Stimulated activated CD4-positive, alpha-beta T cell treated with anti-CD3 and anti-CD28 coated beads, Interleukin-15, amount 100 ng/mL, for 48 hours (primary cell): ENCODE measurements around the gene CNTNAP2.

ENCODE experiments used
- DNase-seq, 2 donors: peaks; one replicate each; pipeline ENCODE4 v3.0.0-alpha.2; 2020; ENCODE audit warnings: low read depth in 2 of 2

CNTNAP2 gene

GRCh38 chr7:146768957-146769356 lies 652.4 kb downstream of the CNTNAP2 start:
- no peak for DNase-seq

GRCh38 chr7:146772601-146773000 lies 656.0 kb downstream of the CNTNAP2 start:
- no peak for DNase-seq

DNA sequence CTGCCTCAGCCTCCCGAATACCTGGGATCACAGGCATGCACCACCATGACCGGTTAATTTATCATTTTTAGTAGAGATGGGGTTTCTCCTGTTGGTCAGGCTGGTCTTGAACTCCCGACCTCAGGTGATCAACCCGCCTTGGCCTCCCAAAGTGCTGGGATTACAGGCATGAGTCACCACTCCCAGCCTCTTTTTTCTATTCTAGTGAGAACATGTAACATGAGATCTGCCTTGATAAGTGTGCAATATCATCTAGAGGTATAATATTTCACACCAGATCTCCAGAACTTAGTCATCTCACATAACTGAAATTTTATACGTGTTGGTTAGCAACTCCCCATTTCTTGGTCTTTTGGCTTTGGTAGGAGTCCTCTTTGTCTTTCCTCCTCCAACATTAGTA lies 656.9 kb downstream of the CNTNAP2 start:
- DNase-seq: no peak

GRCh38 chr7:146781352-146782116 lies 664.9 kb downstream of the CNTNAP2 start:
- DNase-seq: no peak

DNA sequence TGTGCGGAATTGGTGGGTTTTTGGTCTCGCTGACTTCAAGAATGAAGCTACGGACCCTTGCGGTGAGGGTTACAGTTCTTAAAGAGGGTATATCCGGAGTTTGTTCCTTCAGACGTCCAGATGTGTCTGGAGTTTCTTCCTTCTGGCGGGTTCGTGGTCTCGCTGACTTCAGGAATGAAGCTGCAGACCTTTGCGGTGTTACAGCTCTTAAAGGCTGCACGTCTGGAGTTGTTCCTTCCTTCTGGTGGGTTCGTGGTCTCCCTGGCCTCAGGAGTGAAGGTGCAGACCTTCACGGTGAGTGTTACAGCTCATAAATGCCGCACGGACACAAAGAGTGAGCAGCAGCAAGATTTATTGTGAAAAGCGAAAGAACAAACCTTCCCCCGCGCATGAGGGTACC lies 670.7 kb downstream of the CNTNAP2 start:
- no peak for DNase-seq

DNA sequence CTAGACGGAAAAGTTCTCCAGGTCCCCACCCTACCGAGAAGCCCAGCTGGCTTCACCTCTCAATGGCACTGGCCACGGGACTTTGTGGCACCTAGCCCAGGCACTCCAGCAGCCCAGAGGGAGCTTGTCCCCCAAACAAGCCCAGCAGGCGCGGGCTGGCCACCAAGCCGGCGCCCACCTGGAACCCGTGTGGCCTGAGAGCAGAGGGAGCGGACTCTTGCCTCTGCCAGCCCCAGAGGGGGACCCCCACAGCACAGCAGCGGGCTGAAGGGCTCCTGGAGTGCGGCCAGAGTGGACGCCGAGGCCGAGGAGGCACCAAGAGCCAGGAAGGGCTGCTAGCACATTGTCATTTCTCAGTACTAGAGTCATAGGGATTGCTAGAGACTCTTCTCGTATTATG lies 671.4 kb downstream of the CNTNAP2 start:
- no peak for DNase-seq

DNA sequence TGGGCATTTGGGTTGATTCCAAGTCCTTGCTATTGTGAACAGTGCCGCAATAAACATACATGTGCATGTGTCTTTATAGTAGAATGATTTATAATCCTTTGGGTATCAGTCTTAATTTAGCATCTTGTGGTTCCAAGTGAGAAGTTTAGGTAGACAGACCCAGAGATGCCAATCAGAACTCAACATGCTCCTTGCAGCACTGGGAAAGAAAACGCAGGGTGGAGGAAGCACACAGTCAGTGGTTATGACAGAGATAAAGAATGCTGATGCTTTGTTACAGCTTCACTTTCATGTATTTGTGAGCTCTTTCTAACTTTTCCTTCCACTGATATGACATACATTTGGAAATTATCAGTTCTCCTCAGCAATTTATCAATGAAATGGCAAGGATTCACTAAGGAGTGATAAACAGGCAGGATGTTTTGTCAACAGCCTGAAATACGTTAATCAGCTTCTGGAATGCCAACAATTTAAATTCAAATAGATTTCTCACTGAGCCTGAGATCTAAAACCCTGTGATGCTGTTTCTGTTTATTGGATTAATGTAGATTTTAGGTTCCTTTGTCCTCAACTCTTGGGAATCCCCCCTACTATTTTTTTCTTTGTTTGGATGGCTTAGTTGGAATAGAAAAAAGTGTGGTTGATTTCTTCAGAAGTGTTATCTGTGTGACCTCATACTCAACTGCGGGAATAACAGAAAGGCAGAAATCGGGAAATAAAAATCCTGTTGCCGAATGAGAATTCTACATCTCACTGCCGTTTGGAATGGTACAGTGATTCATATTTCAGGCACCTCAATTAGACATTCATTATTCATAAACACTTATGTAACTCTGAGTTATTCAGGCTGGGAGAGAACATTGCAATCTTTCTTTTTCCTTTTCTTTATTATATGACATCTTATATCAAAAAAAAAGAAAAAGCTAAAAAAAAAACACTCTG lies 675.0 kb downstream of the CNTNAP2 start:
- no peak for DNase-seq

DNA sequence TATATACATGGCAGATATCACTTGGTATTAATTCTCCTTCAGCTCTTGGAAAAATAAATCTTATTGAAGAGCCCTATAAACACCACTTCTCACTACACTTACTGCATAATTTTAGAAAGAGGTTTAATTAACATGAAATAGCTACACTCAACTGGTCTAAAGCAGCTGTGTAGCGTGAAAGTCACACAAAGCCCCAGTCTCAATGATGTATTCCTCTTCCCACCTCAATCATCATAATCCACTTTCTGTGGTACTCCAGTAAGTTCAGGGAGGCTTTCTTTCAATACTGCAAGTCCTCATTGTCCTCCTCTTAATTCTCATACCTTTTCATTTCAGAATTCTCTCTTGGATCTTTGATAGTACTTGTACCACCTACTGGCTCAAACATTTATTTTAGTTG lies 688.0 kb downstream of the CNTNAP2 start:
- DNase-seq: no peak

- DNase-seq: no peak
Observed at GRCh38 chr7:146805082-146805481, 688.5 kb downstream of the CNTNAP2 start.

DNA sequence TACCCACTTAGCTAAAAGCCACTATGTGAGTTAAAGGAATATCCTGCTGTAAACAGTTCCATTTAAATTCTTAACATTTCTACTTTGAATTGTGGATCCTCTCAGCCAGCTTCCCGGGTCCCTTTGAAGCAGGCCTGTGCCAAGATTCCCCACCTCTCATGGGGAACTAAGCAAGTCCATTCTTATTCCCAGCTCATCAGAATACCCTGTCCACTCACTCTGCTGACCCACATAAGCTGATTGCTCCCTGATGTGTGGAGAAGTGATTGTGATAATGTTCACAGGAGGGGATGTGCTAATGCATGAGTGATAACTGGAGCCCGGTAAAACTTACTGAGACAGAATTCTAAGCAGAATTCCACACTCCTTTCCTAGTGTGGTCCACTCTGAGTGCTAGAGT lies 709.7 kb downstream of the CNTNAP2 start:
- no peak for DNase-seq

DNA sequence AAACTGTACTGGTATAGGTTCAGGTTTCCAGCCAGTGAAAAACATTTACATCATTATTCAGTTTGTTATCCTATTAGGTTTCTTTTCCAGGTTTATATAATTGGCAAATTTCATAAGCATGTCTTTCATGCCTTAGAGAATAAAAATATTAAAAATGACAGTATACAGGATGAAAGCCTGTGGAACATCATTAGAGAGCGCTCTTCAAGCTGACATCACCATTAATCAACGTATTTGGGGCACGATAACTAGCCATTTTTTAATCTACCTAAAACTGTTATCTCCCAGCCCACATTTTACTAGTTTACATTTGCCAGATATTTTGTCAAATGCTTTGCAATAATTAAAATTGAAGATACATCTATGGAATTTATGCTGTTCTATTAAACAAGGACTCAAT lies 714.1 kb downstream of the CNTNAP2 start:
- no peak for DNase-seq

DNA sequence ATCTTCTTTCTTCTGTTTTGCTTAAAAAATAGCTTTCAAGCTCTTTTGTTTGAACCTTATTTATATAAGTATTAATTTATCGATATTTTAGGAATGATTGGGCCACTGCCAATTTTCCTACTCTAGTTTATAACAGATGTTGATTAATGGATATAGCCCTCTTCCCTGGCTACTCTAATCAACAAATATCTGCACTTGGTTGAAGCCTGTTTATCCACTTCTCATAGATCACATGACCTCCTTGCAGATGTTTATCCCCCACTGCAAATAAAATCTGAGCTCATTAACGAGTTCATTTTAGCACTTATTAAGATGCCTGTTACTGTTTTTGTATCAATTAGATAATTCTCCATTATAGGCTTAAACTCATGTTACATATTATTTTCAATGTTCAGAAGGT lies 715.3 kb downstream of the CNTNAP2 start:
- no peak for DNase-seq

DNA sequence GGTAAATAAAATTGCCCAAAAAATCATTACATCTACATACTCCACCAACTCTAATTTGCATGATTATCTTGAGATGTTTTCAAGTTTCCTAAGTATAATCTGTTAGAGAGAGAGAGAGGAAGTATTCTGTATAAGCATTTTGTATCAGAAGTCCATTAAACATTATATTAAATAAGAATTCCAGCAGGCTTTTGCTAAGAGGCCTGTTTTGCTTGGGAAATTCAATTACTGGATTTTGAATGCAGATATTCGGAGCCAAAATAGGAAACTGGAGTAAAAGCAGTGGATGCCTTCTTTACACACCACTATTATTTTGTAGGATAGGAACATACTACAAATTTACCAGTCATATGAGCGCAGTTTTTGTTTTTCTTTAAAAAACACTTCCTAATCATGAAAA lies 727.8 kb downstream of the CNTNAP2 start:
- no peak for DNase-seq

DNA sequence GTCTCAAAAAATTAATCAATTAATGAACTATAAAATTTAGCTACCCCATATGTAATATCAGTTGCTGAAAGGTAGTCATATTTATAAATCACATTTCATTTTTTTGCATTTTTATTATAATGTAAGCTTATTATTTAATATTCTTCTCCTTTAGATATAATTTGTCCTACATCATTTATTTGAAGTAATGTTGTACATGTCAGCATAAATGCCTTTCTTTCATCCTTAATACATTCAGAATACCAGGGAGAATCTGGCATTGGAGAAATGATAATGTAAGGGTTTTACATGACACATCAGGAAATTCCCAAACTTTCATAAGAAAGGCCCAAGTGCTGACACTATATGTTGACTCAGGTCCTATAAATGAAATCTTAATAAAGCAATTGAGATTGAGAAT lies 742.1 kb downstream of the CNTNAP2 start:
- no peak for DNase-seq

DNA sequence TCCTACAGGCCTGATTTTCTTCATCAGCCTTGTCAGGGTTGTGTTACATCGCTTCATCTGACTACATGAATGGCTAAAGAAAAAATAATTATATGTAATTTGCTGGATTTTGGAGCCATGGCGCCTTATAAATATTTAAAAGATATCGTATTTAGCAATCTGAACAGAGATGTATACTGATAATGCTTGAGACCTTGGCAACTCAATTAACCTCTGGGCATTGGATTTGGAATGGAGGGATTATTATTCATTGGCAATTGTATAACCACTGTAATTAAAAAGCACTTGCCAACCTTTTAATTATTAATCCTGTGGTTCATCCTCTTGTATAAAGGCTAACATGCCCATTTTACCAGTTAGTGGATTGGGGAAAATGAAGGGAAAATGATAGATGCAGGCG lies 745.1 kb downstream of the CNTNAP2 start:
- DNase-seq: no peak

- DNase-seq: no peak
Observed at GRCh38 chr7:146862415-146862814, 745.8 kb downstream of the CNTNAP2 start.

DNA sequence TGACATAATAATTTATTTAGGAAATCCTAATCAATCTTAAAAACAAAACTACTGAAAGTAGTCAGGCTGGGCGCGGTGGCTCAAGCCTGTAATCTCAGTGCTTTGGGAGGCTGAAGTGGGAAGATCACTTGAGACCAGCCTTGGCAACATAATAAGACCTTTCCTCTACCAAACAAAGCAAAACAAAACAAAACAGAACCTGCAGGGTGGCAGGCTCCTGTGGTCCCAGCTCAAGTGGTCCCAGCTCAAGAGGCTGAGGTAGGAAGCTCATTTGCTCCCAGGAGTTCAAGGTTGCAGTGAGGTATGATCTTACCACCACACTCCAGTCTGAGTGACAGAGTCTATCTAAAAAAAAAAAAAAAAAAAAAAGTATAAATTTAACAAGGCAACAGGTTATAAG lies 748.0 kb downstream of the CNTNAP2 start:
- DNase-seq: no peak

DNA sequence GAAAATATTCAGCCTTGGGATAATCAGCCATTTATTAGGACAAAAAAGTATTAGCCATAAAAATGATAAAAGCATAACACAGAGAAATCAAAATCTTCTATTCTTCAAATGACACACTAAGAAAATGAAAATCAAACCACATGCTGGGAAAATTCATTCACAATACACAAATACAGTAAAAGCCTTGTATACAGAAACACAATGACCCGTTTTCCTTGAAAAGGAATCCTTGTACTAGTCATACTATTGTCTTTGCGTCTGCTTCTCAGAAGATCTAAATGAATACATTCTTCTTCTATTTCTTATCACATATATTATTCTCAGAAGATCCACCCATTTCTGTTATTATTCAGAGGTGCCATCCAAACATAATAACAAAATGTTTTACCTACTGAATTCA lies 749.1 kb downstream of the CNTNAP2 start:
- no peak for DNase-seq

- no peak for DNase-seq
Observed at GRCh38 chr7:146874722-146875121, 758.1 kb downstream of the CNTNAP2 start.

- no peak for DNase-seq
Observed at GRCh38 chr7:146875237-146875785, 758.7 kb downstream of the CNTNAP2 start.

DNA sequence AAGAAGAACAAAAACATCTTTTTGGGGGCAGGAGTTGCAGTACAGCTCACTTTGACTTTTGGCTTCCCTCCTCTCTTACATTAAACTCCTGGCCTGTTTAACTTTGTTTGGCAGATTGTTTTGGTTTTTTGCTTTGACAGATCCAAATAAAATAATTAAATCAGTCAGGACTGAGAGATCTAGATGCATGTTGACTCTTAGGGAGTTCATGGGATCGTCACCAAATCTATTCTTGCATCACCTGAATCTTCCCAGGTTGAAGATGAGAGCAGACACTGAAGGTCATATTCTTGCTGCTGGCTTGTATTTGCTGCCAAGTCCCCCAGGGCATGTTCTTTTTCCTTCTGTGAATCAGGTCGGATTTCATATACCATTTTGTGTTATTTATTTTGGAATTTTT lies 759.4 kb downstream of the CNTNAP2 start:
- no peak for DNase-seq

DNA sequence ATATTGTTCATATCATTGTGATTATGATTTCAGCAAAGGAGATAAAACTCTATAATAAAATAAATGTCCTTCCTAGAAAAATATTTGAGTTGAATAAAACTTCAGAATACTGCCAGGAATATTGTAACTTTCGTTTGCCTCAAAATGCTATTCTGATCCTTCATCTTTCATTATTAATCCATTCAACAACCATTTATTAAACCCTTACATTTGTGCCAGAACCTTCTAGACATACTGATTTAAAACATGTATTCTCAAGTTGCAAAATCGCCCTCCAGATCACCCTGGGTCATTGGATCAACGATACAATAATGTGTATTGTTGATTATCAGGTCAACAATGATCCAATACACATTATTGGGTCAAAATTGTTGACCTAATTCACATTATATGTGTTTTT lies 759.8 kb downstream of the CNTNAP2 start:
- DNase-seq: no peak

DNA sequence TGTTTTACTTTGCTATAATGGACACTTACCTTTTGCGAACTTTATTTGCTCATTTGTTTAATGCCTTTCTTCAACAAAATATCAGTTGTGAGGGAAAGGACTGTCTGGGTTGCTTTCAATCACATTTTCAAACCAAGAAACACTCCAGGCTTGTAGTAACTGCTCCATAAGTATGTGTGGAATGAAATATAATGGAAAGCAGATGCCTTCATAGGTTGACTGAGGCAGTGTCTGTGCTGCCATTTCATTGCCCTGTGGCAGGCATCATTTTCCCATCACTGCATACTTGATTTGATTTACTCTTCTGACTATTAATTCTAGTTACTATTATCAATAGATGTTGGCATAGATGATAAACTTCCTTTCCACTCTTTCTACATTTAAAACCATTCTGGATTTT lies 762.3 kb downstream of the CNTNAP2 start:
- no peak for DNase-seq
